ENCODE results near the gene ZNF331. TPM values are rescaled to one million over a fixed set of nuclear protein-coding genes. Genes with fewer than 3 reads are reported as not detected.

ZNF331 gene
- total RNA-seq, 4 donors from 2014 or later, result 17.6 to 28.0 (median 24.0) TPM

- DNase-seq (ENCODE audit: low spot score in 2 of 2), result no peak
- WGBS, 2 donors, result 88 to 92% methylated on average over 15 of the region's 15 CpGs
Measured at GRCh38 chr19:53606031-53606430, 68.1 kb downstream of the ZNF331 start.

GRCh38 chr19:53608381-53608780 is 70.4 kb downstream of the ZNF331 start:
- intact Hi-C loops (cut with DNase I; ENCODE audit: low total_unique reads), result no loop called here
- 69 to 86% methylated on average over 12 of the region's 12 CpGs for WGBS, 2 donors
- no peak overlapping the region for H3K4me3 ChIP-seq (ENCODE audit: low read depth, poor library complexity, severe bottlenecking)
- no peak for TF ChIP-seq POLR2A (IDR thresholded peaks at IDR 0.05)
- DNase-seq (ENCODE audit: low spot score in 2 of 2), result no peak

More at GRCh38 chr19:53606031-53606430, 68.1 kb downstream of the ZNF331 start:
- intact Hi-C loops (cut with DNase I; ENCODE audit: low total_unique reads), result no loop called here
- TF ChIP-seq CTCF (IDR thresholded peaks at IDR 0.05) (no peak), POLR2A (IDR thresholded peaks at IDR 0.05) (no peak)
- H3K4me3 ChIP-seq (ENCODE audit: low read depth, poor library complexity, severe bottlenecking), result no peak overlapping the region

DNA sequence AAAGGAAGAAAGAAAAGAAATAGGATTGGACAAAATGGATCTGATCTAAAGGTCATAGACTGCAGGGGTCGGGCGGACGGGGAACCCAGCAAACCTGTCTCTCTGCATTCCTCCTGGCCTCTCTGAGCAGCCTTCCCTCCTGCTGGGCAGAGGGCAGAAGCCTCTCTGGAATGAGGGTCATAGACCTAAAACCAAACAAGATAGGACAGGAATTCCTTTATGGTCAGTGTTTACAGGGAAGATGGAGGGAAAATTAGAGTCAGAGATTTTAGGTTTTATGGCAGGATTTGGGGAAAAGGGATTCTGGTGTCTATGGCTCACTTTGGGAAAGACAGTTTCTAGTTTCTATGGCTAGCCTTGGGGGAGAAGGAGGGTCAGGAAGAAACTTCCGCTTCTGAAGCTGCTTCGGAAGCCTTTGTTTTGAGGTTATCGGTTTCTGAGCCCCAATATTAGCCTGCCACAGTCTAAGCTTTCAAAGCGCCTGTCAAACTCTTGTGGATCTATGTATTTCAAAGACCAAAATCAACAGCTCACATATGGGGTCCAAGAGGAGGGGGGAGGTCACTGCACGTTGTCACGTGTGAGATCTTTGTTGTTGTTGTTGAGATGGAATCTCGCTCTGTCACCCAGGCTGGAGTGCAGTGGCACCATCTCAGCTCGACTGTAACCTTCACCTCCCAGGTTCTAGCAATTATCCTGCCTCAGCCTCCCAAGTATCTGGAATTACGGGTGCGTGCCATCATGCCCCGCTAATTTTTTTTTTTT is 75.0 kb downstream of the ZNF331 start:
- DNase-seq (ENCODE audit: low spot score in 2 of 2), result no peak
- 55 to 64% methylated on average over 14 of the region's 14 CpGs for WGBS, 2 donors
- no peak for TF ChIP-seq POLR2A (IDR thresholded peaks at IDR 0.05)
- TF ChIP-seq CTCF (IDR thresholded peaks at IDR 0.05), result no peak
- H3K4me3 ChIP-seq (ENCODE audit: low read depth, poor library complexity, severe bottlenecking), result no peak overlapping the region
- intact Hi-C loops (cut with DNase I; ENCODE audit: low total_unique reads), result no loop called here

- no peak for DNase-seq (ENCODE audit: low spot score in 2 of 2)
- no peak overlapping the region for H3K4me3 ChIP-seq (ENCODE audit: low read depth, poor library complexity, severe bottlenecking)
- 36 to 39% methylated on average over 8 of the region's 8 CpGs for WGBS, 2 donors
- no peak for TF ChIP-seq CTCF (IDR thresholded peaks at IDR 0.05)
- intact Hi-C loops (cut with DNase I; ENCODE audit: low total_unique reads), result no loop called here
Measured at GRCh38 chr19:53621885-53622740, 84.2 kb downstream of the ZNF331 start.

DNA sequence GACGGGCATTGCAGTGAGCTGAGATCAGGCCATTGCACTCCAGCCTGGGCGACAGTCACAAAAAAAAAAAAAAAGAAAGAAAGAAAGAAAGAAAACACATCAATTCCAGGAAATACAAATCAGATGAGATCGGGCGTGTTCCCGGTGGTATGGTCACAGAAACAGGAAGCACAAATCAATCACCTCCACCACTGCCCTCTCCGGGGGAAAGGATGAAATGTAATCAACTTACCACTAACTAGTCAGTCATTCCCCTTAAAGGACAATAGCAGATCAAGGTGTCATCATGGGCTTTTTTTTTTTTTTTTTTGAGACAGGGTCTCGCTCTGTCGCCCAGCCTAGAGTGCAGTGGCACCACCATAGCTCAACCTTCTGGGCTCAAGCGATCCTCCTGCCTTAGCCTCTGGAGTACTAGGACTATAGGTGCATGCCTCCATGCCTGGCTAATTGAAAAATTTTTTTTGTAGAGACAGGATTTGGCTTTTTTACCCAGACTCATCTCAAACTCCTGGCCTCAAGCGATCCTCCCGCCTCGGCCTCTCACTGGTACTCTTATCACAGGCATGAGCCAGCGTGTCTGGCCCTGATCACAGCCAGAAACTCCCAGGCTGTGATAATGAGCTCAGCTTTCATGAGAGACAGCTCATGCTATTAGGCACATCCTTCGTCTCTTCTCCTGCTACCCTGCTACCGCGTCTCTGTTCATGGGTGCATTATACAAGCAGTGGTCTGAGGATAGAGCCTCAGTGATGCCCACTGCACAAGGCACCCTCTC is 87.0 kb downstream of the ZNF331 start:
- WGBS, 2 donors, result 65 to 68% methylated on average over 16 of the region's 16 CpGs
- intact Hi-C loops (cut with DNase I; ENCODE audit: low total_unique reads), result no loop called here
- no peak overlapping the region for H3K4me3 ChIP-seq (ENCODE audit: low read depth, poor library complexity, severe bottlenecking)
- no peak for DNase-seq (ENCODE audit: low spot score in 2 of 2)
- TF ChIP-seq CTCF (IDR thresholded peaks at IDR 0.05), result no peak
- no peak for TF ChIP-seq POLR2A (IDR thresholded peaks at IDR 0.05)

- H3K4me3 ChIP-seq (ENCODE audit: low read depth, poor library complexity, severe bottlenecking), result no peak overlapping the region
- DNase-seq (ENCODE audit: low spot score in 2 of 2), result no peak
- intact Hi-C loops (cut with DNase I; ENCODE audit: low total_unique reads), result no loop called here
- WGBS, 2 donors, result 90 to 91% methylated on average over 9 of the region's 9 CpGs
- TF ChIP-seq CTCF (IDR thresholded peaks at IDR 0.05) (no peak), POLR2A (IDR thresholded peaks at IDR 0.05) (no peak)
Measured at GRCh38 chr19:53626486-53626885, 88.5 kb downstream of the ZNF331 start.

Measured in lower leg skin (tissue), 4 donors.